H1 (cell line): ENCODE measurements around the gene KLRF1. TPM values are rescaled to one million over a fixed set of nuclear protein-coding genes. Genes with fewer than 3 reads are reported as not detected.

Experiments
- CTCF ChIA-PET: fragments of 300-600 bp; sonication (Branson Sonifier 250); formaldehyde crosslinking; loops from one replicate; lab custom pipeline; 2021; ENCODE audit not compliant: partially characterized antibody; lab: Charles Lee
- POLR2A ChIA-PET: fragments of 300-600 bp; sonication (Branson Sonifier 250); formaldehyde crosslinking; loops from one replicate; lab custom pipeline; 2021; ENCODE audit warnings: inconsistent platforms; ENCODE audit not compliant: partially characterized antibody; lab: Charles Lee
- DNase-seq, 2 experiments: peaks; one replicate each; pipeline versions ENCODE4 v3.0.0 to v3.0.0-alpha.2; 2010 to 2022; ENCODE audit warnings: low spot score in 2 of 2, low read depth in 1 of 2, mixed read lengths in 1 of 2
- FAIRE-seq: peaks from 2 replicates; lab custom pipeline; 2011; peaks lifted over from hg19 to GRCh38; lab: Jason Lieb, UNC
- H2AFZ ChIP-seq: 2 replicates; pipeline ENCODE4 v1.8.1; 2012; ENCODE audit warnings: low read length, inconsistent platforms
- H2AK5ac ChIP-seq: 2 replicates; pipeline ENCODE4 v1.6.1; 2013; ENCODE audit warnings: low read depth, low read length
- H2BK120ac ChIP-seq: replicated peaks from 2 replicates; pipeline ENCODE3; 2013; ENCODE audit warnings: low read depth, low read length, inconsistent platforms
- H2BK12ac ChIP-seq: 2 replicates; pipeline ENCODE4 v1.6.1; 2013; ENCODE audit warnings: low read depth, low read length
- H2BK15ac ChIP-seq: 2 replicates; pipeline ENCODE4 v1.6.1; 2013; ENCODE audit warnings: low read length
- H2BK20ac ChIP-seq: 2 replicates; pipeline ENCODE4 v1.6.1; 2013; ENCODE audit warnings: low read length
- H2BK5ac ChIP-seq: 2 replicates; pipeline ENCODE4 v1.6.1; 2013; ENCODE audit warnings: low read depth, low read length
- H3K14ac ChIP-seq: 2 replicates; pipeline ENCODE4 v1.6.1; 2013; ENCODE audit warnings: inconsistent platforms; ENCODE audit not compliant: insufficient read length
- H3K18ac ChIP-seq: 2 replicates; pipeline ENCODE4 v1.6.1; 2013; ENCODE audit warnings: low read length; ENCODE audit errors: extremely low read depth
- H3K23ac ChIP-seq: 2 replicates; pipeline ENCODE4 v1.6.1; 2013; ENCODE audit warnings: inconsistent platforms; ENCODE audit not compliant: insufficient read length
- H3K23me2 ChIP-seq: 2 replicates; pipeline ENCODE4 v1.6.1; 2013; ENCODE audit warnings: low read depth, low read length
- H3K27ac ChIP-seq: 2 replicates; pipeline ENCODE4 v1.6.1; 2011; ENCODE audit warnings: low read depth, low read length, inconsistent platforms
- H3K27me3 ChIP-seq, 4 experiments: replicated peaks in 1 of 4; 1 replicate in 1 of 4; 2 replicates in 3 of 4; pipeline versions ENCODE4 v1.6.1 to v1.8.1; 2011 to 2013; ENCODE audit warnings: low read length in 3 of 4, mild to moderate bottlenecking in 3 of 4, inconsistent platforms in 2 of 4, mixed read lengths in 2 of 4, moderate library complexity in 1 of 4; ENCODE audit not compliant: control insufficient read depth in 3 of 4, insufficient read depth in 3 of 4; ENCODE audit errors: extremely low read depth in 1 of 4
- H3K36me3 ChIP-seq, 4 experiments: 2 replicates each; pipeline versions ENCODE4 v1.6.1 to v1.8.1; 2011 to 2013; ENCODE audit warnings: mild to moderate bottlenecking in 4 of 4, low read length in 3 of 4, moderate library complexity in 2 of 4, control low read depth in 1 of 4, inconsistent platforms in 1 of 4; ENCODE audit not compliant: insufficient read depth in 4 of 4, control insufficient read depth in 2 of 4
- H3K4ac ChIP-seq: replicated peaks from 2 replicates; pipeline ENCODE3; 2013; ENCODE audit warnings: low read length, low read depth, mixed read lengths, inconsistent platforms; ENCODE audit not compliant: insufficient read length
- H3K4me1 ChIP-seq, 4 experiments: replicated peaks in 1 of 4; 1 replicate in 1 of 4; 2 replicates in 3 of 4; pipeline versions ENCODE4 v1.6.1 to v1.8.1; 2011 to 2013; ENCODE audit warnings: low read length in 3 of 4, inconsistent platforms in 2 of 4, mixed read lengths in 1 of 4; ENCODE audit not compliant: insufficient read depth in 4 of 4, control insufficient read depth in 3 of 4
- H3K4me2 ChIP-seq, 2 experiments: 2 replicates each; pipeline versions ENCODE4 v1.6.1 to v1.8.1; 2011 to 2013; ENCODE audit warnings: low read depth in 2 of 2, low read length in 2 of 2, control low read depth in 1 of 2, inconsistent platforms in 1 of 2, mild to moderate bottlenecking in 1 of 2; ENCODE audit not compliant: insufficient read depth in 1 of 2
- H3K4me3 ChIP-seq, 4 experiments: fragments of 200-600, 300-600 bp in 1 of 4; sonication (generic), shearing (Covaris generic), sonication (Bioruptor Twin) in 1 of 4; 2 replicates each; pipeline versions ENCODE4 v1.5.1 to v1.8.1; 2011 to 2016; ENCODE audit warnings: low read length in 4 of 4, low read depth in 3 of 4, control low read depth in 2 of 4, inconsistent platforms in 2 of 4, mild to moderate bottlenecking in 2 of 4, mixed read lengths in 1 of 4, moderate library complexity in 1 of 4; ENCODE audit not compliant: insufficient read depth in 2 of 4; ENCODE audit errors: extremely low read depth in 1 of 4
- H3K56ac ChIP-seq: replicated peaks from 2 replicates; pipeline ENCODE3; 2013; ENCODE audit warnings: low read depth, mild to moderate bottlenecking, mixed read lengths, low read length, inconsistent platforms; ENCODE audit not compliant: insufficient read length
- H3K79me1 ChIP-seq: 2 replicates; pipeline ENCODE4 v1.6.1; 2013; ENCODE audit warnings: low read depth, low read length, control low read depth
- H3K79me2 ChIP-seq, 2 experiments: 2 replicates each; pipeline versions ENCODE4 v1.6.1 to v1.8.1; 2012 to 2013; ENCODE audit warnings: low read length in 2 of 2, mild to moderate bottlenecking in 2 of 2, inconsistent platforms in 1 of 2; ENCODE audit not compliant: insufficient read depth in 2 of 2, control insufficient read depth in 1 of 2
- H3K9ac ChIP-seq, 4 experiments: replicated peaks in 1 of 4; 1 replicate in 1 of 4; 2 replicates in 3 of 4; pipeline versions ENCODE4 v1.6.1 to v1.8.1; 2011 to 2013; ENCODE audit warnings: low read depth in 3 of 4, low read length in 3 of 4, control low read depth in 2 of 4, mild to moderate bottlenecking in 2 of 4, moderate library complexity in 2 of 4, inconsistent platforms in 1 of 4; ENCODE audit errors: extremely low read depth in 1 of 4
- H3K9me3 ChIP-seq, 2 experiments: 2 replicates each; pipeline versions ENCODE4 v1.6.1 to v1.8.1; 2012 to 2013; ENCODE audit warnings: mild to moderate bottlenecking in 2 of 2, moderate library complexity in 2 of 2, control low read depth in 1 of 2, inconsistent platforms in 1 of 2, low read depth in 1 of 2, low read length in 1 of 2, mixed read lengths in 1 of 2; ENCODE audit not compliant: insufficient read depth in 2 of 2
- H4K20me1 ChIP-seq, 2 experiments: replicated peaks in 1 of 2; 2 replicates each; pipeline versions ENCODE3 to v1.8.1; 2011 to 2013; ENCODE audit warnings: inconsistent platforms in 2 of 2, low read length in 2 of 2, mild to moderate bottlenecking in 1 of 2; ENCODE audit not compliant: insufficient read depth in 2 of 2, control insufficient read depth in 1 of 2
- H4K5ac ChIP-seq: 2 replicates; pipeline ENCODE4 v1.6.1; 2013; ENCODE audit warnings: low read length, low read depth, mixed read lengths, inconsistent platforms; ENCODE audit not compliant: insufficient read length
- H4K8ac ChIP-seq: 2 replicates; pipeline ENCODE4 v1.8.0; 2013; ENCODE audit warnings: mild to moderate bottlenecking, moderate library complexity, low read length, inconsistent platforms; ENCODE audit not compliant: insufficient read depth; ENCODE audit errors: extremely low read depth
- H4K91ac ChIP-seq: replicated peaks from 2 replicates; pipeline ENCODE3; 2013; ENCODE audit warnings: low read length, mixed read lengths, inconsistent platforms; ENCODE audit not compliant: insufficient read length
- MAX ChIP-seq: IDR thresholded peaks from 2 replicates; pipeline ENCODE4 v1.6.1; 2012; ENCODE audit warnings: inconsistent platforms
- SP4 ChIP-seq: IDR thresholded peaks from 2 replicates; pipeline ENCODE4 v1.6.1; 2012; ENCODE audit warnings: low read length, inconsistent platforms
- WGBS, 2 experiments: shearing (Covaris generic) in 1 of 2; methylation state at CpG; one replicate each; pipeline versions ENCODE4 v1.1.6 to v1.1.7; 2013 to 2015; ENCODE audit warnings: low lambda C conversion rate in 2 of 2, mixed read lengths in 2 of 2, inconsistent platforms in 1 of 2, low coverage in 1 of 2, missing lambda C conversion rate in 1 of 2; ENCODE audit not compliant: insufficient replicate concordance in 2 of 2, insufficient coverage in 1 of 2, insufficient read length in 1 of 2; ENCODE audit errors: extremely low coverage in 1 of 2, missing lambda C conversion rate in 1 of 2; 5-methylcytosine and 5-hydroxymethylcytosine counted together
- polyA plus RNA-seq, 7 experiments: library from polyadenylated mRNA; depleted of rRNA in 3 of 7; stranded (reverse) in 5 of 7; unstranded in 2 of 7; fragments of >200 nt in 5 of 7; fragments of 200-250 nt in 2 of 7; gene quantifications; 1 replicate in 5 of 7; 2 replicates in 1 of 7; 4 replicates in 1 of 7; pipeline versions ENCODE4 v1.2.1 to v1.2.3, GENCODE V29; 2011 to 2013; ENCODE audit warnings: missing spikeins in 2 of 7, mixed read lengths in 2 of 7
- total RNA-seq: library from RNA; stranded (reverse); fragmentation: NEBNext Ultra II Directional; extraction: Animal tissue kit (Norgen Biotek cat#: 25700); gene quantifications from 2 replicates; pipeline ENCODE4 v1.2.1, GENCODE V29; 2021

Gene KLRF1
- total and polyA plus RNA-seq, 2 of the 8 experiments (the other 6 are each of a cell fraction or from before 2014, with no cell fraction given) = not detected

- 0 out of 4 replicates have a peak, but pooled peaks cover 0 to 2% of the 10 kb centered on the region in 2 experiments for H3K9me3 ChIP-seq
- H2BK15ac ChIP-seq = no peak overlapping the region
- H3K4ac ChIP-seq = no peak overlapping the region
- no peaks in the 10 kb centered on the region; the same call in 1 of the 2 replicates for H3K23me2 ChIP-seq
- H2AFZ ChIP-seq = no peak overlapping the region
- H2BK5ac ChIP-seq = no peak overlapping the region
- no peak overlapping the region for H3K14ac ChIP-seq
- H3K4me3 ChIP-seq = no peak overlapping the region
- H3K79me1 ChIP-seq = no peaks in the 10 kb centered on the region
- H2BK20ac ChIP-seq = no peak overlapping the region
- no peak overlapping the region for H3K9ac ChIP-seq
- H3K27me3 ChIP-seq = peaks cover 0 to 1% (median 0%) of the 10 kb centered on the region in 4 experiments; a peak in 1 of 7 replicates
- H2AK5ac ChIP-seq = no peak overlapping the region
- no peak overlapping the region for H3K23ac ChIP-seq
- no peak overlapping the region for H3K27ac ChIP-seq
- H4K5ac ChIP-seq = no peak overlapping the region
- 86% methylated on average over 5 of the region's 5 CpGs; no CpG with 5 or more reads in 1 of the 2 experiments for WGBS, 2 experiments
- no peak overlapping the region for H4K91ac ChIP-seq
- no peak overlapping the region for H3K56ac ChIP-seq
- no peak overlapping the region for H3K18ac ChIP-seq
- no peak for FAIRE-seq
- no peaks in the 10 kb centered on the region for H3K79me2 ChIP-seq
- no peak overlapping the region for H3K4me2 ChIP-seq
- no peaks in the 10 kb centered on the region for H3K36me3 ChIP-seq
- no peak overlapping the region for H2BK12ac ChIP-seq
- H4K20me1 ChIP-seq = no peaks in the 10 kb centered on the region
- H4K8ac ChIP-seq = no peak overlapping the region
- POLR2A ChIA-PET = interaction anchor here (0.5 to 1.8 kb wide), 2 partner anchors 65 to 67 kb away, joined by 3 to 4 read pairs; no protein-coding TSS in a partner anchor
- TF ChIP-seq SP4 (no peak), MAX (no peak)
- H3K4me1 ChIP-seq = no peaks in the 10 kb centered on the region
- no peak overlapping the region for H2BK120ac ChIP-seq
- no peak for DNase-seq
- CTCF ChIA-PET = interaction anchor here (1.2 to 1.4 kb wide), 3 partner anchors 15 to 84 kb away, joined by 3 to 4 read pairs (median 3); no protein-coding TSS in a partner anchor
Measured at GRCh38 chr12:9829982-9830381, 2.7 kb downstream of the KLRF1 start.
